Measurements from ENCODE around the gene IGF1R. TPM values are rescaled to one million over a fixed set of nuclear protein-coding genes. Genes with fewer than 3 reads are reported as not detected.

Gene IGF1R
- total and polyA plus RNA-seq, 2 of the 13 experiments (the other 11 are each of a cell fraction or from before 2014, with no cell fraction given): 15.9 to 18.4 TPM

- in situ Hi-C loops (cut with HindIII; ENCODE audit: extremely low pct_ligation_motif_present, low pct_unique_long_range_greater_than_20kb): no loop called here
- H3K4me1 ChIP-seq (ENCODE audit: insufficient read depth, low read length): peaks cover 23% of the 10 kb centered on the region; the same call in 1 of the 2 replicates
- peaks cover 16 to 48% of the 10 kb centered on the region in 2 experiments for H3K36me3 ChIP-seq (replicated peaks in 1 of 2; ENCODE audit: control insufficient read depth in 1 of 2, insufficient read depth in 2 of 2, low read length in 2 of 2)
- H4K20me1 ChIP-seq (ENCODE audit: insufficient read depth, low read length): peaks cover 21% of the 10 kb centered on the region
- peak; percentile 76 for ATAC-seq
- intact Hi-C loops (cut with micrococcal nuclease; ENCODE audit: unreplicated experiment): loop anchor here (2.0 kb wide), 3 partner anchors 126 to 462 kb away; no protein-coding TSS in a partner anchor
- POLR2A ChIA-PET: no interaction called here
- H3K9ac ChIP-seq (ENCODE audit: insufficient read depth, low read depth, low read length): no peak overlapping the region
- WGBS (ENCODE audit: low lambda C conversion rate): 40% methylated on average over 4 of the region's 4 CpGs
- H3K27me3 ChIP-seq (ENCODE audit: control insufficient read depth in 1 of 2, insufficient read depth in 2 of 2, low read length in 2 of 2): no peaks in the 10 kb centered on the region
- H3K27ac ChIP-seq (ENCODE audit: extremely low read length, insufficient read depth, low read length): no peak overlapping the region
- no peak overlapping the region for H3K4me2 ChIP-seq (ENCODE audit: low read depth, low read length)
- no TSS peak for BruUV-seq (replicated peaks)
- CTCF ChIA-PET (ENCODE audit: low intra/inter-chr PET ratio, low total read pairs): interaction anchor here (1.1 kb wide), 1 partner anchor 462 kb away, joined by 4 read pairs; no protein-coding TSS in a partner anchor
- DNase-seq (ENCODE audit: low spot score): peak; percentile 41
- no peak overlapping the region for H2AFZ ChIP-seq (ENCODE audit: low read length)
- H3K9me3 ChIP-seq (ENCODE audit: low read length): no peaks in the 10 kb centered on the region
- peak; percentile 80 for FAIRE-seq
- peaks cover 3% of the 10 kb centered on the region for H3K79me2 ChIP-seq (ENCODE audit: insufficient read depth, low read length)
- H3K4me3 ChIP-seq (replicated peaks in 1 of 3; ENCODE audit: insufficient read depth in 1 of 3, low read depth in 2 of 3, low read length in 3 of 3): no peak overlapping the region
- TF ChIP-seq AKAP8 (CRISPR knock-in tag; IDR thresholded peaks at IDR 0.05) (no peak), CTCF (CRISPR knock-in tag; IDR thresholded peaks at IDR 0.05) (peak; percentile 73), ZSCAN22 (CRISPR knock-in tag; IDR thresholded peaks at IDR 0.05) (no peak), ZFX (CRISPR knock-in tag; IDR thresholded peaks at IDR 0.05; ENCODE audit: low read depth) (no peak), ZBTB34 (CRISPR knock-in tag; IDR thresholded peaks at IDR 0.05) (no peak), CEBPG (CRISPR knock-in tag; IDR thresholded peaks at IDR 0.05) (0 out of 2 replicates have a peak, but pooled peaks have one; percentile 3), TGIF2 (CRISPR knock-in tag; IDR thresholded peaks at IDR 0.05) (no peak), EZH2 (conservative IDR thresholded peaks at IDR 0.05; ENCODE audit: low read depth, low read length) (no peak), ZNF691 (CRISPR knock-in tag; IDR thresholded peaks at IDR 0.05; ENCODE audit: borderline replicate concordance, low read depth) (no peak), ZNF713 (CRISPR knock-in tag; IDR thresholded peaks at IDR 0.05) (no peak), ZNF33B (CRISPR knock-in tag; IDR thresholded peaks at IDR 0.05) (no peak), HDAC2 (CRISPR knock-in tag; IDR thresholded peaks at IDR 0.05) (no peak), TEF (CRISPR knock-in tag; IDR thresholded peaks at IDR 0.05) (peak; percentile 83; the same call in 1 of the 2 replicates), HMG20A (CRISPR knock-in tag; IDR thresholded peaks at IDR 0.05; ENCODE audit: borderline replicate concordance) (no peak), STAG1 (CRISPR knock-in tag; IDR thresholded peaks at IDR 0.05) (peak; percentile 86), SUZ12 (IDR thresholded peaks at IDR 0.05; ENCODE audit: low read depth, low read length) (no peak), TP53 (CRISPR knock-in tag; conservative IDR thresholded peaks at IDR 0.05) (no peak), SMC3 (IDR thresholded peaks at IDR 0.05; ENCODE audit: low read length) (peak; percentile 48; the same call in 1 of the 2 replicates), SP5 (CRISPR knock-in tag; IDR thresholded peaks at IDR 0.05; ENCODE audit: borderline replicate concordance, low read depth) (no peak), ZNF136 (CRISPR knock-in tag; IDR thresholded peaks at IDR 0.05; ENCODE audit: low read depth) (no peak), NR2F2 (IDR thresholded peaks at IDR 0.05; ENCODE audit: borderline replicate concordance, low read depth) (no peak), ZNF720 (CRISPR knock-in tag; IDR thresholded peaks at IDR 0.05) (no peak)
These were observed 256.2 kb downstream of the IGF1R start for GRCh38 chr15:98904544-98904943.
